Stimulated activated CD8-positive, alpha-beta memory T cell treated with anti-CD3 and anti-CD28 coated beads, Interleukin-4, amount 100 ng/mL, for 48 hours (primary cell): ENCODE results near the gene MED27.
"Not testable (repeated sequence)": the region's sequence is repeated elsewhere in the genome, so short reads cannot be mapped to it uniquely, and the experiment has no call there.

Source experiments
- DNase-seq: peaks from one replicate; pipeline ENCODE4 v3.0.0-alpha.2; 2020

The MED27 gene

DNA sequence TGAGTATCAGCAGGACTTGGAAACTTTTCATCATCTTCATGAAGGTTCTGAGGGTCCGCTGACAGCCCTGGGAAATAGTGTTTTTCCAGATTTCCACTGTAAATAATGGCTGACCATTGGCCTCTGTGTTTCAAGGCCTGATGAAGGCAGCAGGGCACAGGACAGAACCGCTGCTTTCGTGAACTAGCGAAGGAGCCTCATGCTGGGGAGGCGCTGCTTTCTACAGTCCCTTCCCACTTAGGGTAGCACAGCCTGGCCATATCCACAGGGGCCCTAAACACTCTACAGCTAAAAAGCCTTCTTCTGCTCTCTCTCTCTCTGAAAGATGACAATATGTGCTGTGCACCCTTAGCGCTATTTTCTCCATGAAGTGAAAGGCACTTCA is 118.2 kb downstream of the MED27 start:
- no peak for DNase-seq

DNA sequence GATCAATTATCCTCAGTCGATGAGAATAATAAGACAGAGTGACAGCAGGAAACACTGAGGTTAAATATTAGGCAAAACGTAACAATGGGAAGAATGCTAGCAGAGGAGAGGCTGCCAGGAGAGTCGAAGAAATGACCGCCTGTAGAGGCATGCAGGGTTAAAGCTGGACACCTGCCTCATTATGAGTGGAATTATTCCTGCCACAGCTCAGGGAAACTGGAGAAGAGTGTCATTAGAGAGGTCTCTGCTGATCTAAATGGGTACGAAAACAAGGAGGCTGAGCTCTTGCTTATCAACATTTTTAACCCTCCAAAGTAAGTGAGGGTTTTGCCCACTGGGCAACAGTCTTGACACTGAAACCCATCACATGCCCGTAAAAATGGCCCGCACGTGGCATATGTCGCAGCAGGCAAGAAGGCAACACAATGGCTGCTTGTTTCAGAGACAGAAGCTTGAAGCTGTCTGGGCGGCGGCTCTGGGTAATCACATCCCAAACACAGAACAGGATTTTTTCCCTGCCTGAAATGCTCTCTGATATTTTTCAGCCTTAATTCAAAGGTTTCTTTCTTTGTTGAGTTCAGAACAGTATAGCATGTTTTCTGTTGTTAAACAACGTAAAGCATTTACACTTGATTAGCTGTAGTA is 118.7 kb downstream of the MED27 start:
- no peak for DNase-seq

DNA sequence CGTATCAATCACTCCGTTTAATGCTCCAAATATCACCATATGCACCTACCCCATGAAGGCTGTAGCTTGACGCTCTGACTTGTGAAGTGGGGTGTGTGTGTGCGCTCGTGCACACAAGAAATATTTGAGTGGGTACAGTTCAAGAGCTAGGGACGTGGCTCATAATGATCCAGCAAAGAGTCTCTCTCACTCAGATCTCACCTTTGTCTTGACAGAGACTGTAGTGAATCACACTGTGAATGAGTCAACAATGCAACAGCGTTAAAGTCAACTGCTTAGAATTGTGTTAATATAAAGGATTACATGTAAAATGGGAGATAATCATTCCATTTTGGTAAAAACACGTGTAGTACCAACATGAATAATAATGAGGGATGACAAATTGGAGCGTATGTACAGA is 119.4 kb downstream of the MED27 start:
- DNase-seq, result no peak

DNA sequence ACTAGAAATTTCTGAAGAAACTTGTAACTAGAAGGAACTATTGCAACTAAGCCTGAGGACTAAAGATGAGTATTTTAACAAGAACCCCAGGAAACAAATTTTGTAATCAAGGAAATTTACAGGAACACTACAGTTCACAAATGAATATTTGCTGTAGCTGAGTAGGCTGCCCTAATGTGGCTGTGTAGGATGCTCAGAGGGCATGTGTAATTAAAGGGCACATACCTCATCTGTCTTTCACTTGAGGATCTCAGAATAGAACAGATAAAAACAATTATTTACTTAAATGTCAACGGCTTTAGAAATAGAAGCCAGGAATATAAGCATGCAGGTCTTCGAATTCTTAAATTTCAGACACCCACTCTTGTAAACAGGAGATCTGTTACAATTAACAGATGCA is 119.8 kb downstream of the MED27 start:
- DNase-seq, result no peak

DNA sequence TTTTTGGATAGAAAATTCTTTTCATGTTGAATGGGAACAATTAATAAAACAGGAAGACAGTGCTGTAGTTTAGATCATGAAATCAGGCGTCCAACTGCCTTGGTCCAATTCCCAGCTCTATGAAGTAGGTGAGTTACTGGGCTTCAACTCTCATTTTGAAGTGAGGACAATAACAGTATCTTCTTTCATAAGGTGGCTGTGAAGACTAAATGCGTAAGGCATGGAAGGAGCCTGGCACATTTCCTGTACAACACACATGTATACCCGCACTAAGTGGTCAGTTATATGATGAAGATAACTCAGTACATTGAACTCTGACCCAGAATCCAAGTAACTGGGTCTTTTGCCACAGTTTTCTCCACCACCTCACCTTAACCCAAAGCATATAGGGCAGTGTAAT is 120.6 kb downstream of the MED27 start:
- no peak for DNase-seq

DNA sequence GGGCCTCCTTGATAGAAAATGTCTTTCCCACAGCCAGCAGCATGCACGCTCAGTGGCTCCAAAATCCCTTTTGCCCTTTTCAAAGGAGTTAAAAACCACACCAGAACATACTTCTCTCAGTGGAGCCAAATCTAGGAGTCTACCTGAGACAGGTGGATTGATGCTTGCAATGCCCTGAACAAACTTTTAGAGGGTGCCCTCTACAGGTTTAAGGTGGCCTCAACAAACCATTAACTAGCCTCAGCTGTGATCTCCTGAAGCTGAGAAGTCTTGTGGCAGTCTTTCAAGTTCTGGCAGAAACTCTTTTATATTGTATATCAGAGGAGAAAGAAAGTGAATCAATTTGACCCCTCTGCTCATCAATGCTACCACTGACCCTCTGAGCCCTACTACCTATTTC is 125.4 kb downstream of the MED27 start:
- DNase-seq, result no peak

DNA sequence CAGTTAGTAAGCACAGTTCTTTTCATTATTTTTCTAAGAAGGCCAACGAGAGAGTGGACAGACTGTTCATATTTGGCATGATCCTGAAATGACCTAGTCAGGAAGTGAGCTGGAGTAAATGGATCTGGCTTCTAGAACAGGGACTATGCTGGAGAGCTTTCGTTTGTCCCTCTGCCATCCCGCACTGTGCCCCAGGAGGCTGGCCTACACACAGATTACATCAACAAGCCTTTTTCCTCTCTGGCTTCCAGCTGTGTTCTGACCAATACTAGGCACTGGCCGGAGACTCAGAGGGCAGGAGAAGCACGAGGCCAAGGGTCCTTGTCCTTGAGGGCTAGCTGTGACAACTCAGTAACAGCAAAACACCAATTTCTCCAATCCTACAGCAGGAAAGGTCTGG is 127.8 kb downstream of the MED27 start:
- no peak for DNase-seq

DNA sequence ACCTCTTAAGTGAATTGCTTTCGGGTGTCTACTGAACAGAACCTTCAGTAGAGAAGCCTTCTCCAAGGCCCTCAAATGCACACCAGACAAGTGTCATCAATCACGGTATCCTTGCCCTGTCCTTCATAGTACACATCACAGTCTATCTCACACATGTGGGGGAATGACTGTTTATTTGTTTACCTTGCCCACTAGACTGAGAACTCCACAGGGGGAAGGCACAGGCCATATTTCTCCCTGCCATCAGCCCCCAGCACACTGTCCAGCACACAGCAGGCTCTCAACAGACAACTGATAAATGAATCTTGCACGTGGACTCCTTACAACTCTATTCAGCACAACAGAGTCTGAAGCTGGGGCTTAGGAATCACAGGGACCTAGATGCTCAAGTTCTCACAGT is 128.5 kb downstream of the MED27 start:
- no peak for DNase-seq

DNA sequence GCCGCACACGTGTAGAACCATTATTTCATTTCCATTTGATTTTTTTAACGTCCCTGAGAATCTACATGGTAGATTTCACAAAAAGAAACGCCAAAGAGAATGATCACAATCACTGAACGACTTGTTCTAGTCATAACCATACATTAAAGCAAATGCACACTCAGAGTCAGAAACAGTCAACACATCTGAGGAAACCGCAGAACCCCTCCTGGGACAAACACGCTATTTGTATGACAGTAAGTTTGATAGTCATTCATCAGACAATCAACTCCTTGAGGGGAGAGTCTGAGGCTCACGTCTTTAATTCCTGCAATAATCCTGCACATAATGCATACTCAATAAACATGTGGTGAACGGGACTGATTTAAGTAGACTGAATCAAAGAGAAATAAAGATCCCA is 129.2 kb downstream of the MED27 start:
- DNase-seq, result no peak

DNA sequence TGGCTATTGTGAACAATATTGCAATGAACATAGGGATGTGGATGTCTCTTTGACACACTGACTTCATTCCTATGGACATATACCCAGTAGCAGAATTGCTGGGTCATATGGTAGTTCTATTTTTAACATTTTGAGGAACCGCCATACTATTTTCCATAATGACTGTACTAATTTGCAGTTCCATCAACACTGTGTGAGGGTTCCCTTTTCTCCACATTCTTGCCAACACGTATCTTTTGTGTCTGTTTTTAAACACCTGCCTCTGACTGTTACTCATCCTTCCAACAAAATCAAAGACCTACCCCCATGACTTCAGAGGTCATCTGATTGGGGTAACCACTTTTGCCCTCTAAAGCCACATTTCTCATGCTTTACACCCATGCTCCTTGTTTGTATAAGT is 133.5 kb downstream of the MED27 start:
- no peak for DNase-seq

DNA sequence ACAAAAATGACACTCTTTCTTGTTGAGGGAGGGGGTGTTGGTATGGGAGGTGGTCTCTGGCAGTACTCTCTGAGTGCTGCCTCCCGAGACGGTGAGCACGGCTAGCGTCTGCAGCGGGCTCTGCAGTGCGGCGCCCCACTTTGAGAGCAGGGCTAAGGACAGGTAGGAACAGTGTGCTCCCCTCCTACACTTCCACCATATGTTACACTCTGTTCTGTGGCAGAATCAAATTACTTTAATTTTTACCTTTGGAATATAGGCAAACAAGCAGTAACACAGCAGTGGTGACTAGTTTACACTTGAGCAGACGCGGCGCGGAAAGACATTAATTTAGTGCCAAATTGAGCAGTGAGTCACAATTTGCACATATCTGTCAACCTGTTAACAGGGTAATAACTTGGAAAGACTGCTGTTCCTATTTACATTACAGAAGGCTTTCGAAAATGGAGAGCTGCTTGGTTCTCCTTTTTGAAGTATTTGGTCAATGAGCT is 136.3 kb downstream of the MED27 start:
- DNase-seq, result no peak

DNA sequence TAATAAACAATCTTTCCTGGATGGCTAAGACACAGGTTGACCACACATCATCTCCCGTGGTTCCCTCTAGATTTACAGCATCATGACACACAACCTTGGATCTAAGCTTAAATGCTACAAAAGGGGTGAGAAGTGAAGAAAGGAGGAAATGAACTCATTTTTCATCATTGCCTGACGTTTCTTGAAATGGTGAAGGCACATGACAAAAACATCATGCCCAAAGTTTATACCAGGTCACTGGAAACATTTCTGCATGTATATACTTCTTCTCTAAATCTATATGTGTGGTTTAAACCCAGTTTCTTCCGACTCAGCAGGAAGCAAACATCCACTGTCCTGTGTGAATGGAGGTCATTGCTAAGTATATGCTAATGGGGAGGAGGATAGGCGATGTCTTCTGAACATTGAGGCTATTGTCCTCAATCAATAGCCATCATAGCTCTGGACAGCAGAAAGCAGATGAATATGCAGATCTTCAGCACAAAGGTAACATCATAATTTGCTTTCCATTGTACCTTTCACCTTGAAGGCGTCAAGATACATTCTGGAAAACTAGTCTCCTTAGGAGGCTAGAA is 137.4 kb downstream of the MED27 start:
- no peak for DNase-seq

DNA sequence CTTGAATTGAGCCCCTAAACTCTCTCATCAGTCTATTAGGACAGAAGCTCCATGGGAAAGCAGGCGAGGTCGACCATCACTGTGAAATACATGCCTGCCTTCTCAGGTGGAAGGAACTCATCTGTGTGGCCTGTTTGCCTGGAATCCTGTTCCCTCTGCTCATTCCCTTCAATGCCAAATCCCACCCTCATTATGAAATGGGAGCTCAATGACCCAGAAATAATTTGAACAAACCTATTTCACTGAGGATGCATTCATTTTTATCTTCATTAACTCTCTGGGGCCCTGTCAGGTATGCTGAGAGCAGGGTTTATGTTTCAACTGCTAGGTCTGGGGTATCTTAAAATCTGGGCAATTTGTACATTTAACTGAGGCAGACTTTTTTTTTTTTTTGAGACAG is 142.2 kb downstream of the MED27 start:
- no peak for DNase-seq

DNA sequence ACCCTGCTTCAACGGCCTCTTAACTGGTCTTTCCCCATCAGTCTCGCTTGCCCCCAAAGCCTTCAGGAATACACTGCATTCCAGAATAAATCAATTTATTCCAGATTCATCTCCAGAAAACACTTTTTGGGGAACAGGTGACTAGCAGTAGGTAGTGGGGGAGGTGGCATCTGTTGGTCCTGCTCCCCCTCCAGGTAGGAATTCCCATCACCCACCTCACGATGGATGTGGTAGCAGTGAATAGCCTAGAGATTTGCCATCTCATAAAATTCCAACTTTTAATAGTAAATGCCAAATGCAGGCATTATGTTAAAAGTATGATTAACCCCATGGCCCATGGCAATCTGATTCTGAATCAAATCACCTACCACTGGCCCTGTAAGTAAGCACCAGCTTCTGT is 142.7 kb downstream of the MED27 start:
- DNase-seq, result no peak

DNA sequence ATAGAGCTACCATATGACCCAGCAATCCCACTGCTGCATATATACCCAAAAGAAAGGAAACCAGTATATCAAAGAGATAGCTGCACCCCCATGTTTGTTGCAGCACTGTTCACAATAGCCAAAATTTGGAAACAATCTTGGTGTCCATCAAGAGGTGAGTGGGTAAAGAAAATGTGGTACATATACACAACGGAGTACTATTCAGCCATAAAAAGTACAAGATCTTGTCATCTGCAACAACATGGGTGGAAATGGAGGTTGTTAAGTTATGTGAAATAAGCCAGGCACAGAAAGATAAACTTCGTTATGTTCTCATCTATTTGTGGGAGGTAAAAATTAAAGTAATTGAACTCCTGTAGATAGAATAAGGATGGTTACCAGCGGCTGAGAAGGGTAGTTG is 145.0 kb downstream of the MED27 start:
- no peak for DNase-seq

DNA sequence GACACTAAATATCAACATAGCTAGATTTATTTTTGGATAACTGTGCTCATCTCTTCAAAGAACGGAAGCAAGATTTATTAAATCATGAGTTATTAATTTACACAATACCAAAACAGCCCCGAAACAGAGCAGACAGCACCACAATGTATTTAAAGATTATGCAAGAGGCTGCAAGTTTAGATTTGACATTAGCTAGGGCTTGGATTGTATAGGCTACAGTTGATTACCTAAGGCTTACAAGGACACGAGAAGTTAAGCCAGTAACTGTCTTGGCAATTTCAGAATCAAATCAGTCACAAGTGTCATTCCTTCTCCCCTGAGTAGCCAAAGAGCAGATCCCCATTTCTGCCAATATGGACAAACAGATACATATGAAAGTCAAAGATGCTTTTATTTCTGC is 152.6 kb downstream of the MED27 start:
- no peak for DNase-seq

DNA sequence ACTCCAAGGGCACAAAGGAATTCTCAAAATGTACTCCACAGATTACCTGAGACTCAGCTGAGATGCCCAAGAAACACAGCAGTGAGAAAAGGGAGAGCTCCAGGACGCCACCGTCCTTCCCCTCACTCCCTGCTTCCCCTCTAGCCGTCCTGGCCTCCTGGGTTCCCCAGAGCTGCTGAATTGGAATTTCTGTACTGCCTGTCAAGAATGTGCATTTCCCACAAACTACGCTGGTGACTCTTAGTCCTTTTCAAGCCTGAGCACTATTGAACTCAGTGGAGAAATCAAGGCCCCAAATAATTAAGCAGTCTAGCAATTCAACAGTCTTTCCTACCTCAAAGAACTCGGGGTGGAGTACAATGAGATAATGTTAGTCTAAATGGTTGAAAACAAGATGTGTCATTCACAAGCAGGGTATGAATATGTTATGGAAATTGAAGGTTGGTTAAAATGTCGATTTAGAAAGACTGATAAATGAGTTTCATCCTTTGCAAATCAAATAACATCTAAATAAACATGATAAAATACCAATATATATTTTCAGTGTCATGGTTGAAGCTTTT is 153.2 kb downstream of the MED27 start:
- no peak for DNase-seq

DNA sequence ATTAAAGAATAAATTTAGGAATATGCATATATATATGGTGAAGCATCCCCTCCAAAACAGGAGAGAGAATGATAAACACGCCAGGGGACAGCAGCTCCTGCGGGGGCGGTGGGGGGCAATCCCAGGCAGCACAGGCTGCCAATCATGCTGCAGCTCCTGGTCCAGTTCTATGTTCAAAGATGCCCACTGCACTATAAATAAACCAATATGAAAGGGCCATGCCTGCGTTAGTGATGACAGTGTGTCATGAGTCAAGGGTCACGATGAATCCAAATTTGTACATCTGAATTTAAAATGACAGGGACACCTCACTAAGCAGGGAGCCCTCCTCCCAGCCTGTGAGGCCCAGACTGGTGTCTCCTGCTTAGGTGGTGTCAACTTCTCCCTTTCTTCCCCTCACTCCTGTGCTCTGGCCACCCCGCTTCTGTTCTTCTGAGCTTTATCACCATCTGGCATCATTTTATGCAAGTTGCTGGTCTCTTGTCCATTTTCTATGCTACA is 153.9 kb downstream of the MED27 start:
- DNase-seq, result no peak

DNA sequence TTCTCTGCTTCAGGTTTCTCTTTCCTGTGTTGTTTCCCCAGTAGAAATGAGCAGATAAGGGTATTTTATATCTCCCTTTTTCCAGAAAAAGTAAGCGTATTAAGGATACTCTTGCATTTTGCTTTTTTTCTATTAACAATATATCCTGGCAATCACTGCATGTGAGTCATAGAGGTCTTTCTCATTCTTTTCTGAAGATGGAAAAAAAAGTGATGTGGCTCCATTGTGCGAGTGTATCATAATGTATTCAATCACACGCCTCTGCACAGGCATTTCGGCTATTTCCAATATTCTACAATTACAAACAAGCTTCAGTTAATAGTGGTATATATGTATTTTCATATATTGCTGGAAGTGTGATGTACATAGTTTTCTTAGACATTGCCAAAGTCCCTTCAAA is 155.9 kb downstream of the MED27 start:
- no peak for DNase-seq

DNA sequence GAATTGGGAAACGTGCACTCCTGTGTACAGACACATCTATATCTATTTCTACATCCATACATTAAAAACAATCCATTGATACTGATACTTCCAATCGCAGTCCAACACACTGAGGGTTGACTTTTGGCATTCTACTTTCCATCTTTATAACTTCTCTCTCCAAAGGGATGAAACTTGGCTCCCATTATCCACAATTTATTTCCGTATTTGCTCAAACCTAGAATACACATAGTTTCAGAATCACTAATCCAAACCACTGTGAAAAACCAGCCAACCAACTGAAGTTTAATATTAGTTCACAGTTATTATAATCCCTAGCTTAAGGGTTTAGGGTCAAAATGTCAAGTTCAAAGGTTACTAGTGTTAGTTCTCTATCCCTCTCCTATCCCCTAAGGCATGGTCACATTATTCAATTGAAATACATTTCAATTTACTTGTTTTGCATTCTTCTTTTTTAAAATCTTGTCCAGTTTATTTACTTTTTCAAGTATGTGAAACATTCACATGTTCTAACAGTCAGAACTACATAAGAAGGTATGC is 156.5 kb downstream of the MED27 start:
- DNase-seq, result no peak

DNA sequence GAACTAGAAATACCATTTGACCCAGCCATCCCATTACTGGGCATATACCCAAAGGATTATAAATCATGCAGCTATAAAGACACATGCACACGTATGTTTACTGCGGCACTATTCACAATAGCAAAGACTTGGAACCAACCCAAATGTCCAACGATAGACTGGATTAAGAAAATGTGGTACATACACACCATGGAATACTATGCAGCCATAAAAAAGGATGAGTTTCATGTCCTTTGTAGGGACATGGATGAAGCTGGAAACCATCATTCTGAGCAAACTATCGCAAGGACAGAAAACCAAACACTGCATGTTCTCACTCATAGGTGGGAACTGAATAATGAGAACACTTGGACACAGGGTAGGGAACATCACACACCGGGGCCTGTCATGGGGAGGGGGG is 158.0 kb downstream of the MED27 start:
- DNase-seq, result not testable (repeated sequence)

DNA sequence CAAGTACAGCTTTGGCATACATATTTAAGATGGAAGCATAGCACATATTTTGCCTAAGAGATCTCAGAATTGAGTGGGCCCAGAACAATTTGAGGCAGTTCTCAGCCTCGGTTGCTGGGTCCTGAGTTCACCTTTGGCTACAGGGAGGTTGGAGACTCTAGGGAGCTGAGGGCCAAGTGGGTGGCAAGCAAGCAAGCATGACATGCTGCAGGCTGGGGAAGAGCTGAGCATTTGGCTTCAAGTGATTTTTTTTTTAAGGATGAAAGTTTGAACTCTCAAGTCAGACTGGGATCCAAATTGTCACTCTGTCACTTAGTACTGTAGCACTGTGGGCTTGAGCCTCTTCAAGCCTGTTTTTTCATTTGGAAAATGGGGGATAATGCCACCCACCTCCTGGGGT is 160.5 kb downstream of the MED27 start:
- DNase-seq, result no peak

DNA sequence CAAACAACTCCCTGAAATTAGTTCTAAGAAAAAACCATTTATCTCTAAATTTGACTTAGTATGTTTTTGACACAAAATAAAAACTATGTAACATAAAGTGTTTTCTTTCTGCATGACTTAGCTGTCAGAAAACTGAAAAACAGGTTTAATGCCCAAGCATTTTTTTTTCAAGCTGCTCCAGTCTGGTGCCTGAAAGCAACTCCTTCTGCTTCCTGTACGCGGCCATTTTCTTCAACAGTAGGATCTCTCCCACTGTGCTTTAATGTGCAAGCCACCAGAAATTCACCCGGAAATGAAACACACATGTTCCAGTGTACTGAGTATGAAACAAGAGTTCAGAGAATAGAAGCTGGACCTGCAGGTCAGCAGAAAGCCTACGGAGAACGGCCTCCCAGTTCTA is 161.2 kb downstream of the MED27 start:
- no peak for DNase-seq

DNA sequence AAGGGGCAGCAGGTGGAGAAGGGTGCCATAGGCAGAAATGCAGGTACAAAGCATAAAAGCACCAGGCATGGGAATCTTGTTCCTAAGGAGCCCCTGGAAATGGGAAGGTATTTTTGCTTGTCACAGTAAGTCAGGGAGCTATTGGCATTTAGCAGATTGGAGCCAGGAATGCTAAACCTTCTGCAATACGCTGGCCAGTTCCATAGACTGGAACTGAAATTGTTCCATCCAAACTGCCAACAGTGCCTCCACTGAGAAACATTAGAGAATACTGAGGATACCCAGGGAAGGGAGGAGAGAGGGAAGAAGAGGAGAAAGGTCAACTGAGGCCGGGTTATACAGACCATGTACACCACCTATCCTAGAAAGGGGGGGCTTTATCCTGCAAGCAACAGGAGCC is 162.7 kb downstream of the MED27 start:
- no peak for DNase-seq

DNA sequence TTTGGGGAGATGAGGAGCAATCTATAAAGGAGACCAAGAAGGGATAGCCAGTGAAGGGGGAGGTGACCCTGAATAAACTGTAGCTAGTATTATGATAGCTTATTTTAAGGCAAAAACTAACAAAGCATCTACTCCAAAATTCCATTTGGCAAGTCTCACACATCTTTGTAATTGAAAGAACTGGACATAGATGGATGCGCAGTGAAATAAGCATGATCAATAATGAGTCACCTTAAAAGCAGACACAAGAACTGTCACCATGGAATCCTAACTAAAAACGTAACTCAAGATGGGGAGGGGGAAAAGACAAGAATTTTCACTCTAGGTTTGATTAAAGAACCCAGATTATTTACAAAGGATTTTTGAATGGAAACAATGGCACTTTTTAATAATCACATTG is 164.5 kb downstream of the MED27 start:
- no peak for DNase-seq
